ENCODE data around the gene SBK3. TPM values are rescaled to one million over a fixed set of nuclear protein-coding genes. Genes with fewer than 3 reads are reported as not detected.
A peak's percentile ranks its signal among the peaks of the same experiment; 100 is the strongest.

The SBK3 gene
- total RNA-seq, 1 experiment from 2014 or later = not detected

- intact Hi-C loops (cut with micrococcal nuclease) = no loop called here
Measured at GRCh38 chr19:55578761-55579747, 33.7 kb upstream of the SBK3 start.

GRCh38 chr19:55578031-55578760, 32.9 kb upstream of the SBK3 start:
- H3K79me2 ChIP-seq (ENCODE audit: low read length) = peaks cover 24% of the 10 kb centered on the region
- ATAC-seq = no peak

More at GRCh38 chr19:55578761-55579747, 33.7 kb upstream of the SBK3 start:
- Histone ChIP-seq H3K4me1 (ENCODE audit: insufficient read depth, low read length) (peaks cover 6% of the 10 kb centered on the region; the same call in 1 of the 2 replicates), H3K4me3 (ENCODE audit: low read length) (peak overlapping the region; percentile 93), H3F3A (ENCODE audit: low read length, unreplicated experiment) (no peaks in the 10 kb centered on the region), H4K20me1 (ENCODE audit: low read length) (no peaks in the 10 kb centered on the region), H3K9me2 (replicated peaks; ENCODE audit: low read length) (no peaks in the 10 kb centered on the region), H3K9me3 (ENCODE audit: low read length) (no peaks in the 10 kb centered on the region), H3K36me3 (ENCODE audit: low read depth, low read length) (no peaks in the 10 kb centered on the region; the same call in 1 of the 2 replicates), H3K9ac (ENCODE audit: low read length) (peak overlapping the region; percentile 98), H3K79me2 (ENCODE audit: low read length) (peaks cover 24% of the 10 kb centered on the region), H3K27me3 (ENCODE audit: low read length) (no peaks in the 10 kb centered on the region), H2AFZ (ENCODE audit: low read length) (no peak overlapping the region), H3K4me2 (ENCODE audit: low read length) (peak overlapping the region; percentile 88), H3K27ac (ENCODE audit: low read length) (no peak overlapping the region)
- BruUV-seq (replicated peaks) = no TSS peak
- ChIA-PET POLR2A (ENCODE audit: unreplicated experiment) (no interaction called here), CTCF (no interaction called here)
- no peak for ATAC-seq
- TF ChIP-seq CTCF (conservative IDR thresholded peaks at IDR 0.05; ENCODE audit: low read depth, low read length) (no peak), EZH2phosphoT487 (IDR thresholded peaks at IDR 0.05; ENCODE audit: borderline replicate concordance, low read length) (no peak), EZH2 (IDR thresholded peaks at IDR 0.05; ENCODE audit: low read length, unreplicated experiment) (no peak)
- DNase-seq = no peak

More at GRCh38 chr19:55578031-55578760, 32.9 kb upstream of the SBK3 start:
- Histone ChIP-seq H3K27me3 (ENCODE audit: low read length) (no peaks in the 10 kb centered on the region), H3K4me2 (ENCODE audit: low read length) (no peak overlapping the region), H3K27ac (ENCODE audit: low read length) (no peak overlapping the region), H3K9me2 (replicated peaks; ENCODE audit: low read length) (no peaks in the 10 kb centered on the region), H3K9me3 (ENCODE audit: low read length) (no peaks in the 10 kb centered on the region), H4K20me1 (ENCODE audit: low read length) (no peaks in the 10 kb centered on the region), H3F3A (ENCODE audit: low read length, unreplicated experiment) (no peaks in the 10 kb centered on the region), H3K4me3 (ENCODE audit: low read length) (no peak overlapping the region), H3K9ac (ENCODE audit: low read length) (no peak overlapping the region), H2AFZ (ENCODE audit: low read length) (no peak overlapping the region), H3K36me3 (ENCODE audit: low read depth, low read length) (no peaks in the 10 kb centered on the region; the same call in 1 of the 2 replicates), H3K4me1 (ENCODE audit: insufficient read depth, low read length) (peaks cover 6% of the 10 kb centered on the region; the same call in 1 of the 2 replicates)
- no peak for DNase-seq
- BruUV-seq (replicated peaks) = no TSS peak
- POLR2A ChIA-PET (ENCODE audit: unreplicated experiment) = no interaction called here
- CTCF ChIA-PET = no interaction called here
- TF ChIP-seq CTCF (conservative IDR thresholded peaks at IDR 0.05; ENCODE audit: low read depth, low read length) = no peak
- intact Hi-C loops (cut with micrococcal nuclease) = no loop called here
